Measurements from ENCODE around the gene DDX51. TPM values are rescaled to one million over a fixed set of nuclear protein-coding genes. Genes with fewer than 3 reads are reported as not detected.

The DDX51 gene
- total RNA-seq, 1 donor, result 8.2 TPM

GRCh38 chr12:132156573-132157325, 12.6 kb upstream of the DDX51 start:
- no peak for TF ChIP-seq CTCF (IDR thresholded peaks at IDR 0.05; ENCODE audit: insufficient read depth, low read depth, low read length)
- H3K4me3 ChIP-seq (ENCODE audit: low read depth, low read length), result no peak overlapping the region
- no peak for DNase-seq (ENCODE audit: low read depth)

GRCh38 chr12:132155771-132156572, 11.9 kb upstream of the DDX51 start:
- H3K4me3 ChIP-seq (ENCODE audit: low read depth, low read length), result no peak overlapping the region
- no peak for TF ChIP-seq CTCF (IDR thresholded peaks at IDR 0.05; ENCODE audit: insufficient read depth, low read depth, low read length)

GRCh38 chr12:132154941-132155770, 11.0 kb upstream of the DDX51 start:
- DNase-seq (ENCODE audit: low read depth), result no peak
- TF ChIP-seq CTCF (IDR thresholded peaks at IDR 0.05; ENCODE audit: insufficient read depth, low read depth, low read length), result no peak
- H3K4me3 ChIP-seq (ENCODE audit: low read depth, low read length), result no peak overlapping the region

More at GRCh38 chr12:132155771-132156572, 11.9 kb upstream of the DDX51 start:
- no peak for DNase-seq (ENCODE audit: low read depth)

- TF ChIP-seq CTCF (IDR thresholded peaks at IDR 0.05; ENCODE audit: insufficient read depth, low read depth, low read length), result no peak
- DNase-seq (ENCODE audit: low read depth), result no peak
- peak overlapping the region; percentile 30 for H3K4me3 ChIP-seq (ENCODE audit: low read depth, low read length)
Observed at GRCh38 chr12:132154341-132154761, 10.2 kb upstream of the DDX51 start.

- TF ChIP-seq CTCF (IDR thresholded peaks at IDR 0.05; ENCODE audit: insufficient read depth, low read depth, low read length), result peak; percentile 93
- DNase-seq (ENCODE audit: low read depth), result peak; percentile 69
- peak overlapping the region; percentile 30 for H3K4me3 ChIP-seq (ENCODE audit: low read depth, low read length)
Observed at GRCh38 chr12:132153501-132154340, 9.6 kb upstream of the DDX51 start.

- no peak overlapping the region for H3K4me3 ChIP-seq (ENCODE audit: low read depth, low read length)
- TF ChIP-seq CTCF (IDR thresholded peaks at IDR 0.05; ENCODE audit: insufficient read depth, low read depth, low read length), result no peak
- no peak for DNase-seq (ENCODE audit: low read depth)
Observed at GRCh38 chr12:132152953-132153352, 8.8 kb upstream of the DDX51 start.

Data from fibroblast of villous mesenchyme (primary cell).